ENCODE results near the gene RECQL5. TPM values are rescaled to one million over a fixed set of nuclear protein-coding genes. Genes with fewer than 3 reads are reported as not detected.

RECQL5 gene
- total RNA-seq, 1 donor from 2014 or later = 49.8 TPM

GRCh38 chr17:75689441-75689873 is 22.5 kb upstream of the RECQL5 start:
- Mint-ChIP-seq H3K36me3 (ENCODE audit: unreplicated experiment) (no peaks in the 10 kb centered on the region), H3K27ac (ENCODE audit: unreplicated experiment) (no peak overlapping the region), H3K27me3 (ENCODE audit: unreplicated experiment) (peaks cover 6% of the 10 kb centered on the region), H3K4me1 (ENCODE audit: low read depth, unreplicated experiment) (peaks cover 21% of the 10 kb centered on the region), H3K4me3 (ENCODE audit: unreplicated experiment) (no peak overlapping the region), H3K9me3 (ENCODE audit: unreplicated experiment) (no peaks in the 10 kb centered on the region)
- no peak for TF ChIP-seq CTCF (IDR thresholded peaks at IDR 0.05; ENCODE audit: partially characterized antibody, unreplicated experiment)
- DNase-seq = no peak

- Mint-ChIP-seq H3K4me3 (ENCODE audit: unreplicated experiment) (no peak overlapping the region), H3K27ac (ENCODE audit: unreplicated experiment) (no peak overlapping the region), H3K9me3 (ENCODE audit: unreplicated experiment) (no peaks in the 10 kb centered on the region), H3K4me1 (ENCODE audit: low read depth, unreplicated experiment) (peaks cover 10% of the 10 kb centered on the region), H3K27me3 (ENCODE audit: unreplicated experiment) (peaks cover 6% of the 10 kb centered on the region), H3K36me3 (ENCODE audit: unreplicated experiment) (no peaks in the 10 kb centered on the region)
- no peak for TF ChIP-seq CTCF (IDR thresholded peaks at IDR 0.05; ENCODE audit: partially characterized antibody, unreplicated experiment)
- DNase-seq = no peak
Observed at GRCh38 chr17:75688209-75688825, 21.4 kb upstream of the RECQL5 start.

GRCh38 chr17:75685499-75685898 is 18.5 kb upstream of the RECQL5 start:
- H3K4me1 Mint-ChIP-seq (ENCODE audit: low read depth, unreplicated experiment) = peaks cover 3% of the 10 kb centered on the region
- H3K27ac Mint-ChIP-seq (ENCODE audit: unreplicated experiment) = peak overlapping the region; percentile 15
- no peak overlapping the region for H3K4me3 Mint-ChIP-seq (ENCODE audit: unreplicated experiment)
- H3K9me3 Mint-ChIP-seq (ENCODE audit: unreplicated experiment) = no peaks in the 10 kb centered on the region
- no peak for TF ChIP-seq CTCF (IDR thresholded peaks at IDR 0.05; ENCODE audit: partially characterized antibody, unreplicated experiment)
- no peak for DNase-seq
- no peaks in the 10 kb centered on the region for H3K36me3 Mint-ChIP-seq (ENCODE audit: unreplicated experiment)
- peaks cover 6% of the 10 kb centered on the region for H3K27me3 Mint-ChIP-seq (ENCODE audit: unreplicated experiment)

- TF ChIP-seq CTCF (IDR thresholded peaks at IDR 0.05; ENCODE audit: partially characterized antibody, unreplicated experiment) = no peak
- no peak for DNase-seq
- Mint-ChIP-seq H3K9me3 (ENCODE audit: unreplicated experiment) (no peaks in the 10 kb centered on the region), H3K27ac (ENCODE audit: unreplicated experiment) (peak overlapping the region; percentile 15), H3K36me3 (ENCODE audit: unreplicated experiment) (no peaks in the 10 kb centered on the region), H3K4me1 (ENCODE audit: low read depth, unreplicated experiment) (peaks cover 3% of the 10 kb centered on the region), H3K4me3 (ENCODE audit: unreplicated experiment) (no peak overlapping the region), H3K27me3 (ENCODE audit: unreplicated experiment) (peaks cover 4% of the 10 kb centered on the region)
Observed at GRCh38 chr17:75684924-75685323, 18.0 kb upstream of the RECQL5 start.

- DNase-seq = no peak
- peaks cover 7% of the 10 kb centered on the region for H3K27me3 Mint-ChIP-seq (ENCODE audit: unreplicated experiment)
- no peaks in the 10 kb centered on the region for H3K36me3 Mint-ChIP-seq (ENCODE audit: unreplicated experiment)
- no peak for TF ChIP-seq CTCF (IDR thresholded peaks at IDR 0.05; ENCODE audit: partially characterized antibody, unreplicated experiment)
- H3K4me1 Mint-ChIP-seq (ENCODE audit: low read depth, unreplicated experiment) = peaks cover 3% of the 10 kb centered on the region
- no peak overlapping the region for H3K4me3 Mint-ChIP-seq (ENCODE audit: unreplicated experiment)
- H3K27ac Mint-ChIP-seq (ENCODE audit: unreplicated experiment) = no peak overlapping the region
- no peaks in the 10 kb centered on the region for H3K9me3 Mint-ChIP-seq (ENCODE audit: unreplicated experiment)
Observed at GRCh38 chr17:75684249-75684648, 17.3 kb upstream of the RECQL5 start.
